ENCODE results near the gene TRMT61B.

The TRMT61B gene

GRCh38 chr2:28870146-28870891, at the start of gene TRMT61B:
TRMT61B (minus strand) TSS chr2:28870309; CDS start chr2:28870277, 32 bp downstream.
- peak; percentile 97 for DNase-seq

DNA sequence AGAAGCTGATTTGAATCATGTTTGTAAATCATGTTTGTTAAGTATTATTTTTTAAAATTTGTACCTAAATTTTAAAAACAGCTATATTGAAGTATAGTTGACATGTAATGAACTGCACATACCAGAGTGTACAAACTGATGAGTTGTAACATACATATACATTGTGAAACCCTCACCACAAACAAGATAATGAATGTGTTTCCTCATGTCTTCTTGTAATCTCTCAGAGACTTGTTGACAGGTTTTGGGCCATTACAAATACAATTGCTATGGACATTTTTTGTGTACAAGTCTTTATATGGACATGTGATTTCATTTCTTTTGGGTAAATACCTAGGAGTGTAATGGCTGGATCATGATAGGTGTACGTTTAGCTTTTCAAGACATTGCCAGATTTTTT, 45.8 kb upstream of the TRMT61B start:
- DNase-seq, result peak; percentile 47

DNA sequence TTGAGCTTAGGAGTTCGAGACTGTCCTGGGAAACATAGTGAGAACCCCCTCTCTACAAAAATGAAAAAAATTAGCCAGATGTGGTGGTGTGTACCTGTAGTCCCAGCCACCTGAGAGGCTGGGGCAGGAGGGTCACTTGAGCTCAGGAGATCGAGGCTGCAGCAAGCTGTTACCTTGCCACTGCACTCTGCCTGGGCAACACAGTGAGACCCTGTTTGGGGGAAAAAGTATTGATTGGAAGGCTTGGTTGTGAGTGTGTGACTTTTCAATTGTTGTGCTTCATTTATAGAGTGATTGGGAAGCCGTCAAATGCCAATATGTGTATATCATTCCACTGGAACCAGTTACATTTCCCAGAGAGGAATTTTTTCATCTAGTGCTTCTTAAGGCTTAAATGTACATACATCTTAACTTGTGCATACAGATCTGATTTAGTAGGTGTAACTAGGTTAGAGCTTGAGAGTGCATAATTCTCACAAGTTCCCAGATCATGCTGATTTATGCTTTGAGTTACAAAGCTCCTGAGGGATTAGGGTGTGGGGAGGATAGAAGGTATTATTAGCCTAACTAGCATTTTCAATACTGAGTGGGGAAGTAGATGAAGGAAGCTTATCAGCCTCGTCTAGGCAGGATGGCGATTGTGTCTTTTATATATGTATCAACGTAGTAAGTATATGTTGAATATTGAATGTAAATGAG, 39.7 kb upstream of the TRMT61B start:
- no peak for DNase-seq

- DNase-seq, result no peak
These were observed 38.1 kb upstream of the TRMT61B start for GRCh38 chr2:28908172-28908571.

GRCh38 chr2:28906821-28907220, 36.7 kb upstream of the TRMT61B start:
- DNase-seq, result no peak

- no peak for DNase-seq
These were observed 36.3 kb upstream of the TRMT61B start for GRCh38 chr2:28906376-28906775.

DNA sequence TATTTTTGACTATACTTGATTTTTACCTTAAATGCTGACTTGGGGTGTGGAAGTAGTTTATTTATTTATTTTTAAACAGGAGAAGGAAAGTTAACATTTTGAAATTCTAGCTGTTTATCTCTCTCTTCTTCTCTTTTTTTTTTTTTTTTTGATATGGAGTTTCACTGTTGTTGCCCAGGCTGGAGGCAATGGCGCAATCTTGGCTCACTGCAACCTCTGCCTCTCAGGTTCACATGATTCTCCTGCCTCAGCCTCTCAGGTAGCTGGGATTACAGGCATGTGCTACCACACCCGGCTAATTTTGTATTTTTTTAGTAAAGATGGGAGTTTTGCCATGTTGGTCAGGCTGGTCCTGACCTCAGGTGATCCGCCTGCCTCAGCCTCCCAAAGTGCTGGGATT, 35.4 kb upstream of the TRMT61B start:
- no peak for DNase-seq

- no peak for DNase-seq
These were observed 34.8 kb upstream of the TRMT61B start for GRCh38 chr2:28904802-28905457.

- DNase-seq, result no peak
These were observed 34.2 kb upstream of the TRMT61B start for GRCh38 chr2:28904295-28904694.

DNA sequence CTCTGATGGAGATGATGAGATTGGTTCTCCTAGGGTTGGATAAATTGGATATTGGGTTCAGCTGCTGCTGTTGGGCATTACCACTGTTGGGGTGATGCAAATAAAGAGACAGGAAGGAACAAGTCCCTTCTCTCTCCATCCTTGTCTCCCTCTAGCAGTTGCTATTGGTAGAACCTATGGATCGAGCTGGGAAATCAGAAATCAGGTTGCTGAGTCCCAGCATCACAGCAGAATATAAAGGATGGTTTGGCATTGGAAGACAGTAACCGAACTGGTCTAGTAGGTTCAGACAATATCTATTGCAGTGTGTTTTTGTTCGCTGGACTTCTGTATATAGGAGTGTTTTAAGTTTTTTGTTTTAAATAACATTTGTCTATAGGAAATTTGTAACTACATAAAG, 32.5 kb upstream of the TRMT61B start:
- DNase-seq, result no peak

- DNase-seq, result no peak
These were observed 31.7 kb upstream of the TRMT61B start for GRCh38 chr2:28901841-28902240.

DNA sequence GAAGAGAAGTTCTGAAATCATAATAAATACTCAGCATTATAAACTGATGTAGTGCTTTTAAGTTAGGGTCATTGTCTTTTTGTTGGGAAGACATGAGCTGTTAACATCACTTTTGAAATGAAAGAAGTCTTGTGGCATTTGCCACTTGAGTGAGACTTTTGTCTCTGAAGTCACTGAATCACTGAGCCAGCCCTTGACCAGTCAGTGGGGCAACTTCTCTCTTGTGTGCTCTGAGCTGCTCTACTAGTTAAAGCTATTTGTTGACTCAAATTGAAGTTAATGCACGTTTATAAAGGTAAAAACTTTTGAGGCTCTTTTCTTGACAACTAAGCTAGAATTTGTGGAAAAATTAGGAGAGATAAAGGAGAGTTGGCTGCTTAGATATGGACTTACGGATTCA, 31.1 kb upstream of the TRMT61B start:
- no peak for DNase-seq

- DNase-seq, result no peak
These were observed 27.9 kb upstream of the TRMT61B start for GRCh38 chr2:28898048-28898447.

DNA sequence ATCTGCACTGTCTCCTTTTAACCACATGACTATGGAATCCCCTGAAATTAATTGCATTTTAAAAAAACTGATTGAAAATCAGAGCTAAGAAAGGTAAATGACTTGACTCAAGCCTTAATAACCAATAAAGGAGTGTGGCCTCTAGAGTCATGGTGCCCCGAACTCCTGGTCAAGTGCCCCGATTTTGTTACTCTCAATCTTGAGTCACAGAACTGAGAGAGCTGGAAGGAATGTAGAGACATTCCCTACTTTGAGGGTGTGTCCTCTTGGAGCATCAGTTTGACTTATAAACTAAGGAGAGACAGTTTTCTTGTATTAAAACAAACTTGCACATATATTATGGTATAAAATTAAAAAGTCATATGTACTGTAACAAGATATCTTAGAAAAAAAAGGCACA, 26.8 kb upstream of the TRMT61B start:
- no peak for DNase-seq

DNA sequence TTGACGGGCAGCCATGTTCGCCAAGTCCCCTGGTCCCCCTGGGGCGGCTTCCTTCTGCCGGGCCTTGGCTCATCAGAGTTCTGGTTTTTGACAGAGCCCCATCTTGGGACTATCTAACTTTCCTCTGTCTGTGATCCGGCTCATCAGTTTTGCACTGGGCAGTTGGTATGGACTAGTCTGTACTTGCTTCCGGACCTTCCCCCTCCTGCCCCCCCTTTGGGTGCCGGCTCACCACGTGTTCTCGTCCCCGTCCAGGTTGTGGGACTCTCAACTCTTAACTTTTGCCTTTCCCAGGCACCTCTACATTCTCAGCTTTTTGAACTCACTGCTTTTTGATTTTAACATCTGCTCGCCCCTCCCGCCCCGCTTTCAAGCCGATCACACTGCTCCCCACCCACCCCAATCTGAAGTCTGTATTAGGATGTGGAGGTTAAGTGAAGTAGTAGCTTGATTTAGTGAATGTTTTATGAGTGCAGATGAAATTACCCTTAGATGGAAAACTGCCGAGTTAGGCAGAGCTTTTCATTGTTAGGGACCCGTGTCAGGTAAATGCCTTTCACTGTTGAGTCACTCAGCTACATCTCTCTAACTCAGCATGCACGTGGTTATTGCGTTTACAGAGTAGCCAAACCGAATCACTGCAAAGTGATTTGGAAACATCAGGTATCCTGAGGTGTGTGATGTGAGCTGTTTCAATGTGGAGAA, 25.2 kb upstream of the TRMT61B start:
- peak; percentile 53 for DNase-seq

GRCh38 chr2:28894470-28895188, 24.5 kb upstream of the TRMT61B start, which contains the start of gene WDR43:
WDR43 (plus strand) TSS chr2:28894667; CDS start chr2:28894699, 32 bp downstream.
- peak; percentile 99 for DNase-seq

GRCh38 chr2:28893488-28893887, 23.4 kb upstream of the TRMT61B start:
- DNase-seq, result no peak

- DNase-seq, result no peak
These were observed 10.1 kb upstream of the TRMT61B start for GRCh38 chr2:28880193-28880592.

DNA sequence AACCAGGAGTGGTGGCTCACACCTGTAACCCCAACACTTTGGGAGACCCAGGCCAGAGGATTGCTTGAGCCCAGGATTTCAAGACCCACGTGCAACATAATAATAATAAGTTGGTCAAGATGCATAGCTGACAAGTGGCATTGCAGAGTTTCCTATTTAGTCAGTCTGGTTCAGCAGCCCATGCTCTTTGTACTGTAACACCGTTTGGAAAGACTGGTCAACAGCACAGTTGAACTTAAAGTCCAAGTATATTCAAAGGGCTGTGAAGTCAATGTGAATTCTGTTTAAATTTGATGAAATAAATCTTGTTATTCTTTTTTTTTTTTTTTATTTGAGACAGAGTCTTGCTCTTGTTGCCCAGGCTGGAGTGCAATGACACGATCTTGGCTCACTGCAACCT, 1.5 kb upstream of the TRMT61B start:
- no peak for DNase-seq

- no peak for DNase-seq
These were observed 489 bp downstream of the TRMT61B start for GRCh38 chr2:28869494-28870145.

- DNase-seq, result no peak
These were observed 1.5 kb downstream of the TRMT61B start for GRCh38 chr2:28868611-28869010.

DNA sequence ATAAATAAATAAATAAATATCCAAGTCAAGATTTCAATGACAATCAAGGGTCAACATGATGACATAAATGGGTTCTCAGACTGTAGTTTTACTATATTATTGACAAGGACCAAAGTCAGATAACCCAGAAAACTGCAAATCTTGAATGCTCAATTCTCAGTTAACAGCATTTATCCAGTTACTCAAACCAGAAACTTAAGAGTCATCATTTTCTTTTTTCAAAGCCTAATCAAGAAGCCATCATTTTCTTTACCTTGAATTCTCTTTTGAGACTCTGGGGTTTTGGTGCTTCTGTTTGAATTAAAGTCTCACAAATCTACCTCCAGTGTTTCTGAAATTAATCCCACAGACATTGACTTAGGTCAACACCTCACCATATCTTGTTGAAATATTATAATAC, 14.1 kb downstream of the TRMT61B start:
- DNase-seq, result no peak

Data from OCI-M1 (cell line).